Epithelial cell of proximal tubule (primary cell): ENCODE data around the gene SLC22A16. TPM values are rescaled to one million over a fixed set of nuclear protein-coding genes. Genes with fewer than 3 reads are reported as not detected.

ENCODE experiments used
- DNase-seq: peaks from one replicate; pipeline ENCODE4 v3.0.0-alpha.2; 2011; ENCODE audit warnings: low read depth
- H3K4me3 ChIP-seq: 2 replicates; pipeline ENCODE4 v1.5.1; 2011; ENCODE audit warnings: low read depth, mild to moderate bottlenecking, low read length
- CTCF ChIP-seq: conservative IDR thresholded peaks from 2 replicates; pipeline ENCODE4 v1.5.1; 2012; ENCODE audit warnings: low read depth, mild to moderate bottlenecking, low read length
- total RNA-seq: library from RNA; depleted of rRNA; stranded (reverse); fragments of >200 nt; gene quantifications from 2 replicates; pipeline ENCODE4 v1.2.3, GENCODE V29; 2015

The SLC22A16 gene
- total RNA-seq, 1 donor from 2014 or later, result not detected

GRCh38 chr6:110398778-110399177 is 77.6 kb downstream of the SLC22A16 start:
- DNase-seq, result no peak
- no peak for TF ChIP-seq CTCF
- no peak overlapping the region for H3K4me3 ChIP-seq

- TF ChIP-seq CTCF, result no peak
- H3K4me3 ChIP-seq, result no peak overlapping the region
- no peak for DNase-seq
Measured at GRCh38 chr6:110395221-110395620, 81.2 kb downstream of the SLC22A16 start.

- no peak for TF ChIP-seq CTCF
- no peak overlapping the region for H3K4me3 ChIP-seq
- no peak for DNase-seq
Measured at GRCh38 chr6:110394409-110394808, 82.0 kb downstream of the SLC22A16 start.

- no peak for TF ChIP-seq CTCF
- no peak for DNase-seq
- H3K4me3 ChIP-seq, result no peak overlapping the region
Measured at GRCh38 chr6:110392727-110393126, 83.7 kb downstream of the SLC22A16 start.

GRCh38 chr6:110390404-110390803 is 86.0 kb downstream of the SLC22A16 start:
- DNase-seq, result no peak
- H3K4me3 ChIP-seq, result no peak overlapping the region
- TF ChIP-seq CTCF, result no peak

GRCh38 chr6:110389689-110390382 is 86.6 kb downstream of the SLC22A16 start:
- H3K4me3 ChIP-seq, result no peak overlapping the region
- no peak for DNase-seq
- TF ChIP-seq CTCF, result no peak

- H3K4me3 ChIP-seq, result no peak overlapping the region
- DNase-seq, result no peak
- TF ChIP-seq CTCF, result no peak
Measured at GRCh38 chr6:110387986-110388385, 88.4 kb downstream of the SLC22A16 start.
